Measurements from ENCODE around the gene CCDC3. TPM values are rescaled to one million over a fixed set of nuclear protein-coding genes. Genes with fewer than 3 reads are reported as not detected.

CCDC3 gene
- total and polyA plus RNA-seq, 2 of the 8 experiments (the other 6 are each of a cell fraction or from before 2014, with no cell fraction given), result 3.4 to 3.7 TPM

GRCh38 chr10:12980713-12981306, 20.7 kb downstream of the CCDC3 start (continued):
- TF ChIP-seq JUND (IDR thresholded peaks at IDR 0.05; ENCODE audit: low read length) (no peak), SIN3A (conservative IDR thresholded peaks at IDR 0.05 in 1 of 2, IDR thresholded peaks at IDR 0.05 in 1 of 2; ENCODE audit: low read depth in 1 of 2, low read length in 2 of 2) (no peak), MAFK (IDR thresholded peaks at IDR 0.05; ENCODE audit: low read depth, low read length) (no peak), KDM5A (IDR thresholded peaks at IDR 0.05; ENCODE audit: low read length) (no peak)

All from H1 (cell line).